Thyroid gland (tissue), 4 donors: ENCODE data around the gene RIPOR3. TPM values are rescaled to one million over a fixed set of nuclear protein-coding genes. Genes with fewer than 3 reads are reported as not detected.

Experiments used
- DNase-seq, 2 donors: peaks; one replicate each; pipeline ENCODE4 v3.0.0-alpha.2; 2019
- H3K27ac ChIP-seq, 3 donors: fragments of 200-600 bp; sonication (generic); 1 replicate in 2 of 3; 2 replicates in 1 of 3; pipeline ENCODE4 v1.5.1; 2016 to 2019; ENCODE audit warnings: mild to moderate bottlenecking in 1 of 3, moderate library complexity in 1 of 3
- H3K27me3 ChIP-seq: fragments of 200-600 bp; sonication (generic); one replicate; pipeline ENCODE4 v1.5.1; 2019
- H3K36me3 ChIP-seq, 2 donors: fragments of 200-600 bp; sonication (generic); one replicate each; pipeline ENCODE4 v1.5.1; 2016 to 2019
- H3K4me1 ChIP-seq, 2 donors: fragments of 200-600 bp; sonication (generic); one replicate each; pipeline ENCODE4 v1.5.1; 2017 to 2019
- H3K4me3 ChIP-seq, 3 donors: fragments of 200-600 bp; sonication (generic); replicated peaks in 1 of 3; 1 replicate in 2 of 3; 2 replicates in 1 of 3; pipeline ENCODE4 v1.5.1; 2016; ENCODE audit warnings: mild to moderate bottlenecking in 1 of 3
- H3K9me3 ChIP-seq: fragments of 200-600 bp; sonication (generic); one replicate; pipeline ENCODE4 v1.5.1; 2017
- POLR2A ChIP-seq, 2 donors: fragments of 450-650 bp; IDR thresholded peaks; one replicate each; pipeline ENCODE4 v1.6.1; 2017; ENCODE audit warnings: antibody characterized with exemption in 2 of 2, mild to moderate bottlenecking in 2 of 2, moderate library complexity in 1 of 2
- WGBS, 2 donors: methylation state at CpG; one replicate each; pipeline ENCODE4 v1.1.5; 2017; 5-methylcytosine and 5-hydroxymethylcytosine counted together
- intact Hi-C: fragments of 100-400 bp; cut with DNase I; formaldehyde crosslinking; loops from one replicate; pipeline ENCODE4 v1.15.1; 2023
- total RNA-seq, 4 donors: library from RNA; depleted of rRNA; stranded (reverse); fragments of >200 nt; gene quantifications; one replicate each; pipeline ENCODE4 v1.2.3, GENCODE V29; 2016
- TF ChIP-seq, protein P1 (sequence below), 6 experiments: fragments of 200-600 bp in 3 of 6; fragments of 450-650 bp in 3 of 6; sonication (generic) in 3 of 6; IDR thresholded peaks; one replicate each; pipeline ENCODE4 v1.5.1; 2016 to 2019; ENCODE audit warnings: antibody characterized with exemption in 6 of 6, mild to moderate bottlenecking in 2 of 6, inconsistent platforms in 1 of 6, moderate library complexity in 1 of 6

Gene RIPOR3
- total RNA-seq, 4 donors from 2014 or later, result 6.2 to 23.9 (median 9.5) TPM

GRCh38 chr20:50723672-50724071 lies 32.3 kb upstream of the RIPOR3 start:
- DNase-seq, result no peak
- Histone ChIP-seq H3K9me3 (no peaks in the 10 kb centered on the region), H3K27me3 (no peaks in the 10 kb centered on the region), H3K27ac (no peak overlapping the region), H3K36me3 (no peaks in the 10 kb centered on the region), H3K4me3 (no peak overlapping the region), H3K4me1 (peaks cover 13 to 24% of the 10 kb centered on the region in 2 donors)
- 81 to 83% methylated on average over 9 of the region's 9 CpGs for WGBS, 2 donors
- intact Hi-C loops, result no loop called here
- TF ChIP-seq, protein P1, sequence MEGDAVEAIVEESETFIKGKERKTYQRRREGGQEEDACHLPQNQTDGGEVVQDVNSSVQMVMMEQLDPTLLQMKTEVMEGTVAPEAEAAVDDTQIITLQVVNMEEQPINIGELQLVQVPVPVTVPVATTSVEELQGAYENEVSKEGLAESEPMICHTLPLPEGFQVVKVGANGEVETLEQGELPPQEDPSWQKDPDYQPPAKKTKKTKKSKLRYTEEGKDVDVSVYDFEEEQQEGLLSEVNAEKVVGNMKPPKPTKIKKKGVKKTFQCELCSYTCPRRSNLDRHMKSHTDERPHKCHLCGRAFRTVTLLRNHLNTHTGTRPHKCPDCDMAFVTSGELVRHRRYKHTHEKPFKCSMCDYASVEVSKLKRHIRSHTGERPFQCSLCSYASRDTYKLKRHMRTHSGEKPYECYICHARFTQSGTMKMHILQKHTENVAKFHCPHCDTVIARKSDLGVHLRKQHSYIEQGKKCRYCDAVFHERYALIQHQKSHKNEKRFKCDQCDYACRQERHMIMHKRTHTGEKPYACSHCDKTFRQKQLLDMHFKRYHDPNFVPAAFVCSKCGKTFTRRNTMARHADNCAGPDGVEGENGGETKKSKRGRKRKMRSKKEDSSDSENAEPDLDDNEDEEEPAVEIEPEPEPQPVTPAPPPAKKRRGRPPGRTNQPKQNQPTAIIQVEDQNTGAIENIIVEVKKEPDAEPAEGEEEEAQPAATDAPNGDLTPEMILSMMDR (IDR thresholded peaks at IDR 0.05), result no peak
- no peak for TF ChIP-seq POLR2A (IDR thresholded peaks at IDR 0.05)

- 91 to 92% methylated on average over 10 of the region's 10 CpGs for WGBS, 2 donors
- Histone ChIP-seq H3K4me1 (peaks cover 13 to 16% of the 10 kb centered on the region in 2 donors), H3K9me3 (no peaks in the 10 kb centered on the region), H3K36me3 (no peaks in the 10 kb centered on the region), H3K4me3 (no peak overlapping the region), H3K27ac (no peak overlapping the region), H3K27me3 (no peaks in the 10 kb centered on the region)
- DNase-seq, result no peak
- TF ChIP-seq POLR2A (IDR thresholded peaks at IDR 0.05), result no peak
- TF ChIP-seq, protein P1 (IDR thresholded peaks at IDR 0.05), result no peak
- intact Hi-C loops, result no loop called here
These were observed 31.2 kb upstream of the RIPOR3 start for GRCh38 chr20:50722424-50723155.

GRCh38 chr20:50721881-50722281 lies 30.5 kb upstream of the RIPOR3 start:
- H3K4me1 ChIP-seq, result peaks cover 13 to 16% of the 10 kb centered on the region in 2 donors
- H3K27me3 ChIP-seq, result no peaks in the 10 kb centered on the region
- intact Hi-C loops, result no loop called here
- H3K27ac ChIP-seq, result no peak overlapping the region
- no peak overlapping the region for H3K4me3 ChIP-seq
- no peaks in the 10 kb centered on the region for H3K36me3 ChIP-seq
- peak in 1 of 2 donors; percentile 22 for DNase-seq
- H3K9me3 ChIP-seq, result no peaks in the 10 kb centered on the region
- WGBS, 2 donors, result 77 to 83% methylated on average over 9 of the region's 9 CpGs
- TF ChIP-seq, protein P1 (IDR thresholded peaks at IDR 0.05), result no peak
- no peak for TF ChIP-seq POLR2A (IDR thresholded peaks at IDR 0.05)

DNA sequence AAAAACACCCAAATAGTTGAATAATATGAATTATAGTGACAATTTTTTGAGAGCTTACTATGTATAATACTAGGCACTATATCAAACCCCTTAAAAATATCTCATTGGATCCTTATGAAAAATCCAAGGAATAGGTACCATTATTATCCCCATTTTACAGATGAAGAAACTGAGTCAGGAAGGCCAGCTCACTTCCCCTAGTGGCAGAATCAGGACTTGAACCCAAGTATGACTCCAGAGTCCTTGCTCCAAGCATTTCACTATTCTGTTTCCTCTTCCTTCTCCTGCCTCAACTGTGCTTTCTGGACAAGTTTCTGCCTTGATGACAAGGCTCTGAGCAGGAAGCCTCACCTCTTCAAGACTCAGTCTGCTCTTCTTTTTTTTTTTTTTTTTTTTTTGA lies 29.2 kb upstream of the RIPOR3 start:
- no peaks in the 10 kb centered on the region for H3K9me3 ChIP-seq
- no peak for TF ChIP-seq POLR2A (IDR thresholded peaks at IDR 0.05)
- TF ChIP-seq, protein P1 (IDR thresholded peaks at IDR 0.05), result no peak
- H3K27me3 ChIP-seq, result no peaks in the 10 kb centered on the region
- no peaks in the 10 kb centered on the region for H3K36me3 ChIP-seq
- no peak overlapping the region for H3K4me3 ChIP-seq
- DNase-seq, result no peak
- H3K27ac ChIP-seq, result no peak overlapping the region
- intact Hi-C loops, result no loop called here
- H3K4me1 ChIP-seq, result peaks cover 13 to 15% of the 10 kb centered on the region in 2 donors

- Histone ChIP-seq H3K27ac (no peak overlapping the region), H3K36me3 (no peaks in the 10 kb centered on the region), H3K9me3 (no peaks in the 10 kb centered on the region), H3K4me1 (peaks cover 8 to 10% of the 10 kb centered on the region in 2 donors), H3K4me3 (no peak overlapping the region), H3K27me3 (no peaks in the 10 kb centered on the region)
- TF ChIP-seq POLR2A (IDR thresholded peaks at IDR 0.05), result no peak
- TF ChIP-seq, protein P1 (IDR thresholded peaks at IDR 0.05), result no peak
- 92% methylated on average over 5 of the region's 5 CpGs for WGBS, 2 donors
- intact Hi-C loops, result no loop called here
- no peak for DNase-seq
These were observed 28.7 kb upstream of the RIPOR3 start for GRCh38 chr20:50720026-50720425.
